Measurements from ENCODE around the gene RTL10. TPM values are rescaled to one million over a fixed set of nuclear protein-coding genes. Genes with fewer than 3 reads are reported as not detected.

The RTL10 gene
- total RNA-seq, 1 experiment from 2014 or later = 25.6 TPM

- Histone ChIP-seq H3K27me3 (replicated peaks; ENCODE audit: insufficient read depth, low read depth, low read length, poor library complexity) (no peaks in the 10 kb centered on the region), H3K36me3 (ENCODE audit: insufficient read depth, low read length, poor library complexity, severe bottlenecking) (peaks cover 5% of the 10 kb centered on the region), H3K4me3 (ENCODE audit: low read depth, low read length, poor library complexity, severe bottlenecking) (no peak overlapping the region), H3K4me1 (ENCODE audit: insufficient read depth, low read length, poor library complexity, severe bottlenecking) (no peaks in the 10 kb centered on the region), H3K9me3 (ENCODE audit: low read depth, low read length, poor library complexity, severe bottlenecking) (no peaks in the 10 kb centered on the region), H3K27ac (ENCODE audit: low read depth, low read length, poor library complexity, severe bottlenecking) (no peak overlapping the region)
- ChIA-PET CTCF (no interaction called here), POLR2A (ENCODE audit: low non-redundant PET) (no interaction called here)
- BruUV-seq (replicated peaks) = no TSS peak
- intact Hi-C loops (cut with micrococcal nuclease; ENCODE audit: unreplicated experiment) = no loop called here
- TF ChIP-seq CTCF (conservative IDR thresholded peaks at IDR 0.05; ENCODE audit: low read depth, low read length) (no peak), EZH2 (IDR thresholded peaks at IDR 0.05; ENCODE audit: borderline replicate concordance, low read depth, low read length, poor library complexity, severe bottlenecking) (no peak)
- no peak for DNase-seq (ENCODE audit: low spot score)
Observed at GRCh38 chr22:19843857-19844376, 10.8 kb downstream of the RTL10 start.

- intact Hi-C loops (cut with micrococcal nuclease; ENCODE audit: unreplicated experiment) = no loop called here
- Histone ChIP-seq H3K36me3 (ENCODE audit: insufficient read depth, low read length, poor library complexity, severe bottlenecking) (peaks cover 5% of the 10 kb centered on the region), H3K4me3 (ENCODE audit: low read depth, low read length, poor library complexity, severe bottlenecking) (no peak overlapping the region), H3K9me3 (ENCODE audit: low read depth, low read length, poor library complexity, severe bottlenecking) (no peaks in the 10 kb centered on the region), H3K27ac (ENCODE audit: low read depth, low read length, poor library complexity, severe bottlenecking) (no peak overlapping the region), H3K27me3 (replicated peaks; ENCODE audit: insufficient read depth, low read depth, low read length, poor library complexity) (no peaks in the 10 kb centered on the region), H3K4me1 (ENCODE audit: insufficient read depth, low read length, poor library complexity, severe bottlenecking) (no peaks in the 10 kb centered on the region)
- BruUV-seq (replicated peaks) = no TSS peak
- ChIA-PET CTCF (no interaction called here), POLR2A (ENCODE audit: low non-redundant PET) (no interaction called here)
- TF ChIP-seq CTCF (conservative IDR thresholded peaks at IDR 0.05; ENCODE audit: low read depth, low read length) (no peak), EZH2 (IDR thresholded peaks at IDR 0.05; ENCODE audit: borderline replicate concordance, low read depth, low read length, poor library complexity, severe bottlenecking) (no peak)
- no peak for DNase-seq (ENCODE audit: low spot score)
Observed at GRCh38 chr22:19843107-19843856, 11.4 kb downstream of the RTL10 start.

- Histone ChIP-seq H3K9me3 (ENCODE audit: low read depth, low read length, poor library complexity, severe bottlenecking) (no peaks in the 10 kb centered on the region), H3K27ac (ENCODE audit: low read depth, low read length, poor library complexity, severe bottlenecking) (no peak overlapping the region), H3K4me1 (ENCODE audit: insufficient read depth, low read length, poor library complexity, severe bottlenecking) (peaks cover 3% of the 10 kb centered on the region), H3K4me3 (ENCODE audit: low read depth, low read length, poor library complexity, severe bottlenecking) (no peak overlapping the region), H3K36me3 (ENCODE audit: insufficient read depth, low read length, poor library complexity, severe bottlenecking) (peaks cover 5% of the 10 kb centered on the region), H3K27me3 (replicated peaks; ENCODE audit: insufficient read depth, low read depth, low read length, poor library complexity) (no peaks in the 10 kb centered on the region)
- no TSS peak for BruUV-seq (replicated peaks)
- ChIA-PET CTCF (no interaction called here), POLR2A (ENCODE audit: low non-redundant PET) (no interaction called here)
- TF ChIP-seq CTCF (conservative IDR thresholded peaks at IDR 0.05; ENCODE audit: low read depth, low read length) (no peak), EZH2 (IDR thresholded peaks at IDR 0.05; ENCODE audit: borderline replicate concordance, low read depth, low read length, poor library complexity, severe bottlenecking) (no peak)
- intact Hi-C loops (cut with micrococcal nuclease; ENCODE audit: unreplicated experiment) = no loop called here
- DNase-seq (ENCODE audit: low spot score) = no peak
Observed at GRCh38 chr22:19842393-19843106, 12.1 kb downstream of the RTL10 start.
